MCF 10A (cell line): ENCODE measurements around the gene DDX25. TPM values are rescaled to one million over a fixed set of nuclear protein-coding genes. Genes with fewer than 3 reads are reported as not detected.

ENCODE experiments used
- BruUV-seq: library from RNA; stranded (reverse); fragments of 400-500 nt; replicated peaks from 2 replicates; lab custom pipeline; 2021; lab: Mats Ljungman, UMichigan
- CTCF ChIA-PET: fragments of 300-600 bp; sonication (Branson Sonifier 250); formaldehyde crosslinking; extraction: SDS; loops from one replicate; lab custom pipeline; 2021; ENCODE audit warnings: antibody characterized with exemption, inconsistent platforms; lab: Yijun Ruan, JAX
- POLR2A ChIA-PET: fragments of 300-600, 350-650 bp; sonication (Branson Sonifier 250); formaldehyde crosslinking; extraction: SDS; loops from one replicate; lab custom pipeline; 2020; ENCODE audit warnings: antibody characterized with exemption, inconsistent platforms; lab: Yijun Ruan, JAX
- DNase-seq: peaks from one replicate; pipeline ENCODE4 v3.0.0-alpha.2; 2018; ENCODE audit not compliant: unreplicated experiment
- H3K27ac Mint-ChIP-seq: one replicate; pipeline ENCODE4 v1.8.0; 2022; ENCODE audit warnings: mild to moderate bottlenecking, low read depth, mixed read lengths; ENCODE audit not compliant: unreplicated experiment
- H3K27me3 Mint-ChIP-seq: one replicate; pipeline ENCODE4 v1.8.0; 2022; ENCODE audit warnings: mixed read lengths; ENCODE audit not compliant: insufficient read depth, unreplicated experiment
- H3K36me3 Mint-ChIP-seq: one replicate; pipeline ENCODE4 v1.8.0; 2022; ENCODE audit warnings: mild to moderate bottlenecking, moderate library complexity, mixed read lengths; ENCODE audit not compliant: insufficient read depth, unreplicated experiment
- H3K4me1 Mint-ChIP-seq: one replicate; pipeline ENCODE4 v1.8.0; 2022; ENCODE audit warnings: mixed read lengths; ENCODE audit not compliant: insufficient read depth, unreplicated experiment
- H3K4me3 Mint-ChIP-seq: one replicate; pipeline ENCODE4 v1.8.0; 2022; ENCODE audit warnings: mild to moderate bottlenecking, moderate library complexity, mixed read lengths; ENCODE audit not compliant: unreplicated experiment
- H3K9me3 Mint-ChIP-seq: one replicate; pipeline ENCODE4 v1.8.0; 2022; ENCODE audit warnings: mixed read lengths; ENCODE audit not compliant: unreplicated experiment
- intact Hi-C: fragments of 100-400 bp; cut with micrococcal nuclease; formaldehyde crosslinking; loops from 2 replicates; pipeline ENCODE4 v1.14.1; 2022
- total RNA-seq: library from RNA; stranded (reverse); gene quantifications from 2 replicates; pipeline ENCODE4 v1.2.3, GENCODE V29; 2022
- TF ChIP-seq, protein P1 (sequence below): fragments of 200-600 bp; IDR thresholded peaks from one replicate; pipeline ENCODE4 v1.8.0; 2022; ENCODE audit warnings: antibody characterized with exemption, mild to moderate bottlenecking; ENCODE audit not compliant: unreplicated experiment

The DDX25 gene
- total RNA-seq, 1 experiment from 2014 or later = not detected

DNA sequence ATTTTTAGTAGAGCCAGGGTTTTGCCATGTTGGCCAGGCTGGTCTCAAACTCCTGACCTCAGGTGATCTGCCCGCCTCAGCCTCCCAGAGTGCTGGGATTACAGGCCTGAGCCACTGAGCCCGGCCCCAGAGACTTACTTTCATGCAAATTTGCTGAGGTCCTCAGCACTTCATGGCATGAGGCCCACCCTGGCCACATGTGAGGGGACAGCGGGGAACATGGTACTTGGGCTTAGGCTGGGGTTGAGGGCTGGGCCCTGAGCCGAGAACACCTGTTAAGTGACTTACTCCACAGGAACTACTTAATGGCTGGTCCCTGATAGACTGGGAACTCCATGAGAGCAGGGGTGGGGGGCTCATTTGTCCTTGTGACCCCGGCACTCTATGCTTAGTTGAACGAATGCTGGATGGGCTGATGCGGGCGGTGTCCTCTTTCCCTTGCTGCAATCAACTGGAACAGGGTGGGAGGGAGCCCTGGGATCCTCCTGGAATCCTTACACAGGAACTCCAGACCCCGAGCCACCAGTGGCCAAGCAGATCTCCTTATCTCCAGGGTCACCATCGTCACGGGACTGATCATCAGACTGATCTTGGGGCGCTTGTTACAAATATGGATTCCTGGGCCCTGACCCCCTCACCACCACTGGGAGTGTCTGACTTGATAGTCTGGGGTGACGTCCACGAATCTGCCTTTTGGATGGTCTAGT, 42.6 kb downstream of the DDX25 start:
- no peaks in the 10 kb centered on the region for H3K9me3 Mint-ChIP-seq
- intact Hi-C loops = no loop called here

DNA sequence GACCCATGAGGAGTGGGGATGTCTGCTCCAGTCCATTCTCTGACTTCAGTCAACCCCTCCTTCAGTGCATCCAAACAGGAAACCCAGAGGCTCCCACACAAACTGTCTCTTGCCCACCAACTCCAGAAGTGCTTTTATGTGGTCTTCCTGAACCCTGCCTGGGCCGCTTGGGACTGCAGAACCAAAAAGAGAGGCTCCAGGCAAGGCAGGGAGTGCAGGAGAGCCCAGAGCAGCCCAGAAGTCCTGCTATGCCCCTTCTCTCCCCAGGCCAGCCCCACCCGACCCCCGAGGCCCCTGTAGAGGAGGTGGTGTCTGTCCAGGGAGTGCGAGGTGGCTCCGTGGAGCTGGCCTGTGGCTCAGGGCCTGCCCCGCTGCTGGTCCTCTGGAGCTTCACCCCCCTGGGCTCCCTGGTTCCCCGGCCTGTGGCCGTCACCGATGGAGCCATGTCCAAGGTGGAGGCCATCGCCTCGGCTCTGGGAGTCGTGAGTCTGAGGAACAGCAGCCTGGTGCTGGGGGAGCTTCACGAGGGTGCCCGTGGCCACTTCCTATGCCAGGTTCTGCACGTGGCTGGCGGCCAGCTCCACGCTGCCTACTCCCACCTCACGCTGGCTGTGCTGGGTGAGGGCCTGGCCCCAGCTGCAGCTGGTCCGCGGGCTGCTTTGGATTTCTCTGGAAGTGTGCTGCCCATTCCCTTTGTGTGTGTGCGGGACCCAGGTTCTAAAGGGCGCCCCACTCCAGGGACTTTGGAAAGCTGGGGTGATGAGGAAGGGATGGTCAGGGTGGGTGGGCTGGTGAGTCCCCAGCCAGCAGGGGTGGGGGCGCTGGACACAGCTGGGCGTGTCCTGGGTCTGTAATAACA, 43.3 kb downstream of the DDX25 start:
- no peak for DNase-seq
- ChIA-PET POLR2A (no interaction called here), CTCF (interaction anchor here (0.7 to 1.9 kb wide), 3 partner anchors 24 to 246 kb away, joined by 3 to 5 read pairs (median 3); no protein-coding TSS in a partner anchor)
- Mint-ChIP-seq H3K4me3 (no peak overlapping the region), H3K36me3 (no peaks in the 10 kb centered on the region), H3K27me3 (no peaks in the 10 kb centered on the region), H3K4me1 (peaks cover 9% of the 10 kb centered on the region), H3K9me3 (no peaks in the 10 kb centered on the region), H3K27ac (no peak overlapping the region)
- TF ChIP-seq, protein P1, sequence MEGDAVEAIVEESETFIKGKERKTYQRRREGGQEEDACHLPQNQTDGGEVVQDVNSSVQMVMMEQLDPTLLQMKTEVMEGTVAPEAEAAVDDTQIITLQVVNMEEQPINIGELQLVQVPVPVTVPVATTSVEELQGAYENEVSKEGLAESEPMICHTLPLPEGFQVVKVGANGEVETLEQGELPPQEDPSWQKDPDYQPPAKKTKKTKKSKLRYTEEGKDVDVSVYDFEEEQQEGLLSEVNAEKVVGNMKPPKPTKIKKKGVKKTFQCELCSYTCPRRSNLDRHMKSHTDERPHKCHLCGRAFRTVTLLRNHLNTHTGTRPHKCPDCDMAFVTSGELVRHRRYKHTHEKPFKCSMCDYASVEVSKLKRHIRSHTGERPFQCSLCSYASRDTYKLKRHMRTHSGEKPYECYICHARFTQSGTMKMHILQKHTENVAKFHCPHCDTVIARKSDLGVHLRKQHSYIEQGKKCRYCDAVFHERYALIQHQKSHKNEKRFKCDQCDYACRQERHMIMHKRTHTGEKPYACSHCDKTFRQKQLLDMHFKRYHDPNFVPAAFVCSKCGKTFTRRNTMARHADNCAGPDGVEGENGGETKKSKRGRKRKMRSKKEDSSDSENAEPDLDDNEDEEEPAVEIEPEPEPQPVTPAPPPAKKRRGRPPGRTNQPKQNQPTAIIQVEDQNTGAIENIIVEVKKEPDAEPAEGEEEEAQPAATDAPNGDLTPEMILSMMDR = no peak
- intact Hi-C loops = no loop called here
- BruUV-seq = no TSS peak

More for the DNA sequence above, 42.6 kb downstream of the DDX25 start:
- no peaks in the 10 kb centered on the region for H3K36me3 Mint-ChIP-seq
- no TSS peak for BruUV-seq
- CTCF ChIA-PET = interaction anchor here (0.7 to 7.4 kb wide), 2 partner anchors 115 kb away, joined by 3 to 137 read pairs; partner anchors contain the start of gene CDON
- no peak overlapping the region for H3K4me3 Mint-ChIP-seq
- TF ChIP-seq, protein P1 = no peak
- POLR2A ChIA-PET = no interaction called here
- peaks cover 14% of the 10 kb centered on the region for H3K4me1 Mint-ChIP-seq
- DNase-seq = no peak
- no peaks in the 10 kb centered on the region for H3K27me3 Mint-ChIP-seq
- H3K27ac Mint-ChIP-seq = no peak overlapping the region

DNA sequence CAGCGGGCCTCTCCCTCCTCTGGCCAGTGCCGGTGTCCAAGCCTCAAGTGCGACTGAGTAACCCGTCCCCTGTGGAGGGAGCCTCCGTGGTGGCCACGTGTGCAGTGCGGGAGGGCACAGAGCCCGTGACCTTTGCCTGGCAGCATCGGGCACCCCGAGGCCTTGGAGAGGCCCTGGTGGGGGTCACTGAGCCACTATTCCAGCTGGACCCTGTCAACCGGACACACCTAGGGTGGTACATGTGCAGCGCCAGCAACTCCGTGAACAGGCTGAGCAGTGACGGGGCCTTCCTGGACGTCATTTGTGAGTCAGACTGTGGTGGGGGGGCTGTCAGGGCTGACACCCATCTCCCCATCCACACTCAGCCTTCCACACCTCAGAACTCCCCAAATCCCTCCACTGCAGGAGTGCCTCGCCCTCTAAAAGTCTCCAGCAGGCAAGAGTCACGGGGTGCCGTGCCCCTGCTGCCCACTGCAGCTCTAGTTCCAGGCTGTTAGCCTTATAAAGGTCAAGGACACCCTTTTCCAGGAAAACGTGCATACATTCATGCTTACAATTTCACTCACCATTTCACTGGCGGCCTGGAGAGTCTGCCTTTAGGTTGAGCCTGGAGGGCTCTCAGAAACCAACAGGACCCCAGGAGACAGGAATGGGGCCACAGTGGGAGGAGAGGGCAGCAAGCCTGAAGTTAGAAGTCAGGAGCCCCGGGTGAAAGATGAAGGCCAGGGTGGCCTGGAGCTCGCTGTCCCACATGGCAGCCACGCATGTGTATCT, 44.2 kb downstream of the DDX25 start:
- intact Hi-C loops = no loop called here

More for the DNA sequence above, 44.2 kb downstream of the DDX25 start:
- Mint-ChIP-seq H3K4me1 (peaks cover 12% of the 10 kb centered on the region), H3K9me3 (no peaks in the 10 kb centered on the region), H3K4me3 (no peak overlapping the region), H3K27ac (no peak overlapping the region), H3K36me3 (no peaks in the 10 kb centered on the region), H3K27me3 (no peaks in the 10 kb centered on the region)
- ChIA-PET CTCF (interaction anchor here (0.7 to 1.9 kb wide), 3 partner anchors 25 to 245 kb away, joined by 3 to 5 read pairs (median 3); no protein-coding TSS in a partner anchor), POLR2A (interaction anchor here (0.7 kb wide), 1 partner anchor 9 kb away, joined by 3 read pairs; no protein-coding TSS in a partner anchor)
- TF ChIP-seq, protein P1 = no peak
- no TSS peak for BruUV-seq
- DNase-seq = no peak
